Rectal smooth muscle tissue (tissue), 1 donor: ENCODE data around the gene SBK1.

Experiments
- H3K27ac ChIP-seq: one replicate; pipeline ENCODE4 v1.7.0; 2013; ENCODE audit warnings: low read depth, low read length, inconsistent platforms
- H3K27me3 ChIP-seq: one replicate; pipeline ENCODE4 v1.7.0; 2013; ENCODE audit warnings: low read length; ENCODE audit not compliant: control insufficient read depth, insufficient read depth
- H3K36me3 ChIP-seq: one replicate; pipeline ENCODE4 v1.7.0; 2013; ENCODE audit warnings: low read length; ENCODE audit not compliant: control insufficient read depth, insufficient read depth
- H3K4me1 ChIP-seq: one replicate; pipeline ENCODE4 v1.7.0; 2013; ENCODE audit warnings: low read length; ENCODE audit not compliant: control insufficient read depth, insufficient read depth
- H3K4me3 ChIP-seq: one replicate; pipeline ENCODE4 v1.7.0; 2013; ENCODE audit warnings: low read length
- H3K9ac ChIP-seq: one replicate; pipeline ENCODE4 v1.7.0; 2013; ENCODE audit warnings: low read length

SBK1 gene

DNA sequence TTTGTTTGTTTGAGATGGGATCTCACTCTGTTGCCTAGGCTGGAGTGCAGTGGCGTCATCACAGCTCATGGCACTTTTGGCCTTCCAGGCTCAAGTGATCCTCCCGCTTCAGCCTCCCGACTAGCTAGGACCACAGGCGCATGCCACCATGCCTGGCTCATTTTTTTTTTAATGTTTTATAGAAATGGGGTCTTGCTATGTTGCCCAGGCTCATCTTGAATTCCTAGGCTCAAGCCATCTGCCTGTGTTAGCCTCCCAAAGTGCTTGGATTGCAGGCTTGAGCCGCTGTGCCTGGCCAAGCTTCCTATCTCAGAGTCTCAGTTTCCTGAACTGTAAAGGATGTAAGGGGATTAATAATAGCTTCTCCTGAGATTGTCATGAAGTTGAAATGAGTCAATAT is 8.0 kb downstream of the SBK1 start:
- no peak overlapping the region for H3K9ac ChIP-seq
- no peak overlapping the region for H3K4me3 ChIP-seq
- no peak overlapping the region for H3K27ac ChIP-seq
- H3K4me1 ChIP-seq, result no peaks in the 10 kb centered on the region
- no peaks in the 10 kb centered on the region for H3K36me3 ChIP-seq
- no peaks in the 10 kb centered on the region for H3K27me3 ChIP-seq

DNA sequence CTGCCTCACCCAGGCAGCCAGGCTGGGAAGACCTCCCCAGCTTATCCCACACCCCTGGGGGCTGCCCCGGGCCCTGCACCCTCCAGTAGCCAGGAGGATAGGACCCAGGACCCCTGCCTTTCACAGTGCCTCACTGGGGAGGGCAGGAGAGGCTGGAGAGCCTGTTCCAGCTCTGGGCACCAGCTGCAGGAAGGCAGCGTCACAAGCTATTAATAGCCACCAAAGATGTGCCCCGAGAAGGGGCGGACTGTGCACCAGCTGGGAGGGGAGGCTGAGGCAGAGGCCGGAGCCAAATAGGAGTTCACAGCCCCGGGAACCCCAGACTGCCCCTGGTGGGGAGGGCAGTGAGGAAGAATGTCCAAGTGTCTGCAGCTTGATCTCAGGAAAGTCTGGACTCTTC is 8.8 kb downstream of the SBK1 start:
- no peaks in the 10 kb centered on the region for H3K36me3 ChIP-seq
- no peak overlapping the region for H3K27ac ChIP-seq
- H3K9ac ChIP-seq, result no peak overlapping the region
- H3K27me3 ChIP-seq, result no peaks in the 10 kb centered on the region
- H3K4me3 ChIP-seq, result no peak overlapping the region
- H3K4me1 ChIP-seq, result no peaks in the 10 kb centered on the region

DNA sequence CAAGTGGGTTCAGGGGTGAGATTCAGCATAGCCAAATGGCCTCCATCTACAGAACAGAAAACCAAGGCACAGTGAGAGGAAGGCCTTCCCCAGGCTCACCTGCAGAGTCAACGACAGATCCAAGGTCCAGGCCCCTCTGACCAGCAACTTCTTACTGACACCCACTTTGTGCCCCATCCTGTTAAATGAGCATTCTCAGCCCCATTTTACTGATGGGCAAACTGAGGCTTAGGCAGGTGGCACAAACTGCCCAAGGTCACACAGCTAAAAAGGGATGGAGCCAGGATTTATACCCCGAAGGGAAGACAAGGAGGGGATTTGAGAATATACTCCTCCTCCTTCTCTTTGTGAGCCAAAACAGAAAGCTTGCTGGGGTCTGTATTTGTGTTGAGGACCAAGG is 9.3 kb downstream of the SBK1 start:
- Histone ChIP-seq H3K9ac (no peak overlapping the region), H3K36me3 (no peaks in the 10 kb centered on the region), H3K4me3 (no peak overlapping the region), H3K4me1 (no peaks in the 10 kb centered on the region), H3K27me3 (no peaks in the 10 kb centered on the region), H3K27ac (no peak overlapping the region)

DNA sequence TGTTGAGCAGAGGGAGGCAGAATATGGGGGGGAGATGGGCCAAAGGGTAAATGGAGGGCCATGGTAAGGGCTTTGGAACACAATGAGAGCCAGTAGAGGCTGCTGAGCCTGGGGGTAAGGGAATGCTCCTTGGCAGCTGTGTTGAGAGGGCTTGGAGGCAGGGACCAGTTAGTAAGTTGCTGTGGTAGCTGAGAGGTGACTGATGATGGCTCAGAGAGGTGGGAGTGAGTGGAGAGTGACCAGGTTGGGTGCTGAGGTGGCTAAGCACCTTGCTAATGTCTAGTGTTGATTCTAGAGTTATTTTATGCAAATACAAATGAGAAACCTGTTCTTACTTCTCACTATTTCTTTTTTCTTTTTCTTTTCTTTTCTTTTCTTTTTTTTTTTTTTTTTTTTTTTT is 10.8 kb downstream of the SBK1 start:
- Histone ChIP-seq H3K4me1 (no peaks in the 10 kb centered on the region), H3K27ac (no peak overlapping the region), H3K9ac (no peak overlapping the region), H3K36me3 (no peaks in the 10 kb centered on the region), H3K4me3 (no peak overlapping the region), H3K27me3 (no peaks in the 10 kb centered on the region)

DNA sequence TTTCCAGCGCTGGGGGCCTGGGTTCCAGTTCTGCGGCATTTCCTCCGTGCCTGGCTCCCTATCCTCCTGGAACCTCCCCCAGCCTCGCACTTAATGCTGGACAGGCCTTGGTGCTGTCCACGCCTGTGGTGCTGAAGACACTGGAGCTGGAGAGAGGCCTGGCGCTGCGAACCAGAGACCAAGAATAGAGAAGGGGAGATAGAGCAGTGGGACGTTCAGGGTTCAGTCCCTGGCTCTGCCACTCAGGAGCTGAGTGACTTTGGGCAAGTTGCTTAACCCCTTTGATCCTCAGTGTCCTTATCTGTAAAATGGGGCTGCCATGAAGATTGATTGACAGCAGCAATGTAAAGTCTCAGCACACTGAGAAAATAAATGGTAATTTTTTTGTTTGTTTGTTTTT is 11.9 kb downstream of the SBK1 start:
- no peaks in the 10 kb centered on the region for H3K27me3 ChIP-seq
- H3K27ac ChIP-seq, result no peak overlapping the region
- no peaks in the 10 kb centered on the region for H3K4me1 ChIP-seq
- no peak overlapping the region for H3K9ac ChIP-seq
- no peak overlapping the region for H3K4me3 ChIP-seq
- no peaks in the 10 kb centered on the region for H3K36me3 ChIP-seq

DNA sequence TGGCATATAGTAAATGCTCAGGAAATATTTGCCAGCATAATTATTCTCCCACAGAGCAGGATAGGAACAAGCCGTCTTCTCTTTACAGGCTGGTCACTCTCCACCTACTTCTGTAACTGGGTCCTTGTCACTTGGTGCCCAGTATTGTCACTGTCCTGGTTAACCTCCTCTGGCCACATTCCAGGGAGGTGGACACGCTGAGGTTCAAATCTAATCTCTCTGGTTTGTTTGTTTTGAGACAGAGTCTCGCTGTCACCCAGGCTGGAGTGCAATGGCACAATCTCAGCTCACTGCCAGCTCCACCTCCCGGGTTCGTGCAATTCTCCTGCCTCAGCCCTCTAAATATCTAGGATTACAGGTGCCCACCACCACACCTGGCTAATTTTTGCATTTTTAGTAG is 15.6 kb downstream of the SBK1 start:
- H3K27ac ChIP-seq, result no peak overlapping the region
- no peaks in the 10 kb centered on the region for H3K4me1 ChIP-seq
- no peaks in the 10 kb centered on the region for H3K36me3 ChIP-seq
- no peak overlapping the region for H3K9ac ChIP-seq
- H3K4me3 ChIP-seq, result no peak overlapping the region
- no peaks in the 10 kb centered on the region for H3K27me3 ChIP-seq

DNA sequence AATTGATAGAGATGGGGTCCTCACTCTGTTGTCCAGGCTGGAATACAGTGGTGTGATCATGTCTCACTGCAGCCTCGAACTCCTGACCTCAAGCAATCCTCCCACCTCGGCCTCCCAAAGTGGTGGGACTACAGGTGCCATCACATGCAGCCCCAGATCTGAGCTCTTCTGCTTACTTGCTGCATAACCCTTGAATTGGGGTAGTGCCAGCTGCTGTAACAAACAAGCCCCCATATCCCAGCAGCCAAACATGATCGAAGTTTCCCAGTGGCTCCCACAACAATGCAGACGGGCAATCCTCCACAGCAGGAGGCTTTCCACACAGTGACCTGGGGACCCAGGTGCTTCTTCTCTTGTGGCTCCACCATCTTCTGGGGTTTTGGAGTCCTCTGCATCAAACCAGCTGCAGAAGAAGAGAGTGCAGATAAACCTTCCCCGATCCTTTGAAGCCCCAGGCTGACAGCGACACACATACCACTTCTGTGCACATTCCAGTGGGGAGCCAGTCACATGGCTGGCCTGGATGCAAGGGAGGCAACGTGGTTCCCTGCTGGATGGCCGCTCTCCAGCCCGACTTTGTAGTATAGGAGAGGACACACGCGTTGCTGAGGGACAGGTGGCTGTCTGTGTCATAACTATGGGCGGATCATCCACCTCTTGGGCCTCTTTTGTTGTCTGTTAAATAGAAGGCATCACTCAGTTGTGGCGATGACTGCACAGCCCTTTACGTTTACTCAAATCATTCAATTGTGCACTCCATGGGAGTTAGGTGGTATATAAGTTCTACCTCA is 16.7 kb downstream of the SBK1 start:
- Histone ChIP-seq H3K27ac (no peak overlapping the region), H3K4me3 (no peak overlapping the region), H3K9ac (no peak overlapping the region), H3K36me3 (no peaks in the 10 kb centered on the region), H3K4me1 (no peaks in the 10 kb centered on the region), H3K27me3 (no peaks in the 10 kb centered on the region)

DNA sequence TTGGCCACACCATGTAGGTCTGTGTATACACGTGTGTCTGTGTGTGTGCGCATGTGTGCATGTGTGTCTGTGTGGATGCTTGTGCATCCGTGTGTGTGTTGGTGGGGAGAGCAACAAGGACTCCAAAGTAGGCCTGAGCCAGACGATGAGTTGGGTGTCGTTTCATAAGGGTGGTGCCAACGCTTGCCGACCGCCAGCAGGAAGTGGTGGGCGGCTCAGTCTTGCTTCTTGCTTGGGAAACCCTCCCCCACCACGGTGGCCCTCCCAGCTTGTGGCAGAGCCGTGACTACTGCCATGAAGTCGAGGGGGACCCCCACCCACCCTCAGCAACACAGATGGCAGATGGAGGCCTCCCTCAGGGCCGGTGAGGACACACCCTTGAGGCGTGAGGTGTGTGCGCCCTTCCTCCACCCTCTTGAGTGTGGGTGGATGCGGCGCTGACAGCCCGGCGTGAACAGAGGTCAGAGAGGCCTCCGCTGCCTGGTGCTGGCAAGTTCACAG is 17.5 kb downstream of the SBK1 start:
- Histone ChIP-seq H3K4me1 (no peaks in the 10 kb centered on the region), H3K9ac (no peak overlapping the region), H3K27ac (no peak overlapping the region), H3K4me3 (no peak overlapping the region), H3K27me3 (no peaks in the 10 kb centered on the region), H3K36me3 (no peaks in the 10 kb centered on the region)

DNA sequence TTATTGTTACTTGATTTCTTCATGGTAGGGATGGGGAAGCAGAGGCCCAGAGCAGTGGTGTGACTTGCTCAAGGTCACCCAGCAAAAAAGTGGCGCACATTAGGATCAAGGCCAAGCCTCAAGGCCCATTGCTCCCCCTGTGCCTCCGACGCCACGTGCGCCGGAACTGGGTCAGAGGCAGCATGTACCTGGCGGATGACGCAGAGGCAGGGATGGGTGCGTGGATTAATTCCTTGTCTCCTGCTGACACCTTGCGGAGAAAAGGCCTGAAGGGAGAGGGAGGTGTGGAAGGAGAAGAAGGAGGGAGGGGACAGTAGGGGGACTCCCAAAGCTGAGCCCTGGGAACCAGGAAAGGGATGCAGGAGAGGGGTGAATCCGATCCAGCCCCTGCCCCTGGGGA is 18.5 kb downstream of the SBK1 start:
- H3K36me3 ChIP-seq, result no peaks in the 10 kb centered on the region
- no peak overlapping the region for H3K27ac ChIP-seq
- no peaks in the 10 kb centered on the region for H3K27me3 ChIP-seq
- H3K4me1 ChIP-seq, result no peaks in the 10 kb centered on the region
- no peak overlapping the region for H3K4me3 ChIP-seq
- no peak overlapping the region for H3K9ac ChIP-seq

DNA sequence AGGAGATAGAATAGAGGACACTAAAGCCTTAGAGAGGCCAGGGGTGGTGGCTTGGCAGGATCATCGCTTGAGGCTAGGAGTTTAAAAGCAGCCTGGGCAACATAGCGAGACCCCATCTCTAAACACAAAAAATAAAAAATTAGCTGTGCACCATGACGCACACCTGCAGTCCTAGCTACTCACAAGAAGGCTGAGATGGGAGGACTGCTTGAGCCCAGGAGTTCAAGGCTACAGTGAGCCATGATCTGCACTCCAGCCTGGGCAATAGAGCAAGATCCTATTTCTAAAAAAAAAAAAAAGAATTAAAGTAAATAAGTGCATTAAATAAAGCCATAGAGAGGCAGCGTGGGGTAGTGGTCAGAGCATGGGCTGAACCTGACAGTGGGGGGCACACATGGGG is 19.1 kb downstream of the SBK1 start:
- Histone ChIP-seq H3K4me1 (no peaks in the 10 kb centered on the region), H3K9ac (no peak overlapping the region), H3K27me3 (no peaks in the 10 kb centered on the region), H3K27ac (no peak overlapping the region), H3K4me3 (no peak overlapping the region), H3K36me3 (no peaks in the 10 kb centered on the region)

DNA sequence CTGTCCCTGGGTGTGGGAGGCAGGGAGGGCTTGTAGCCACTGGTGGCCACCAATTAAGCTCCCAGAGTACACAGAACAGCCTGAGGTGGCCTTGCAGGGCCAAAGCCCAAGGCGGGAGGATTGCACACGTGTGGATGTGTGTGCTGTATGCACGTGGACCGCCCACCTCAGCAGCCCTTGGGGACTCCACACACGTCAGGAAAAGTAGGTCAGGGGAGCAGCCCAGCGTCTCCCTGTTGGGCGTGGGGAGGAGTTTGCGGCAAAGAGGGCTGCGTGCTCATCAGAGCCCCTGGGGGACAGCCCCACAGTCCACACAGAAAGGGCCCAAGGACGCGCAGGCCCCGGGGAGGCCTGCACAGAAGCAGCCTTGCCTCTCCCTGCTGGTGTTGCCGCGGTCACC is 19.6 kb downstream of the SBK1 start:
- no peaks in the 10 kb centered on the region for H3K27me3 ChIP-seq
- H3K9ac ChIP-seq, result no peak overlapping the region
- H3K36me3 ChIP-seq, result no peaks in the 10 kb centered on the region
- H3K4me3 ChIP-seq, result no peak overlapping the region
- H3K4me1 ChIP-seq, result no peaks in the 10 kb centered on the region
- H3K27ac ChIP-seq, result no peak overlapping the region

DNA sequence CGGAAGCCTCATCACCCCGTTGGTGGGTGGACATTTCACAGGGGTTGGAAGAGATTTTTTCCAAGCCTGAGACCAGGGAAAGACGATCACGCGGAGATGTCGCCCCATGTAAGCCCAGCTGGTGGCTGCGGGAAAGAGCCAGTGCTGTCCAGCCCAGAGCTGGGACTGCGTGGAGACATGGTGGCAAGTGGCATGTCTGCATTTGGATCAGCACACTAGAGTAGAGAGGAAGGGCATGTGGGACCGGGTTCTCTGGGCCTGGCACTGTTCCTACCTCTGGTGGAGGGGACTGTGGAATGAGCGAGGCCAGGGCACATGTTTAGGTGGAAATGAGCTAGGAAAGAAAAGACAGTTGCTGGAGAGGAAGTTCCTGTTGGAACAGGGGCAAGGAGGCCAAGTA is 20.0 kb downstream of the SBK1 start:
- Histone ChIP-seq H3K27ac (no peak overlapping the region), H3K36me3 (no peaks in the 10 kb centered on the region), H3K4me1 (no peaks in the 10 kb centered on the region), H3K27me3 (no peaks in the 10 kb centered on the region), H3K4me3 (no peak overlapping the region), H3K9ac (no peak overlapping the region)

DNA sequence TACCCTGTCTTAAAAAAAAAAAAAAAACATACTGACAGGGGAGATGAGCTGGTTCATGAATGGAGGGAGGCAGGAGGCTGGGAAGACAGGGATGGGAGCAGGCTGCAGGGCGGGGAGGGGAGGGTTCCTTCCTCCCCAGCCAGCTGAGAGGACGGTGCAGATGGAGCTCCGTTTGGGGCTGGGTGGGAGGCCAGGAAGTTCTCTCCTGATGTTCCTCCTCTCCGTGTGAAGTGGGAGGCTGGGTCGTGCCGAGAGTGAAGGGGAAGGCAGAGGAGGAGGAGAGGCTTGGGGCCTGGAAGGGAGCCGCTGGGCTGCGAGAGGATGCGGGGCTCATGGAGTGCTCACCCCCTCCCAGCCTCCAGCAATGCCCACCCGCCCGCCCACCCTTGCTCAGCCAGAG is 21.3 kb downstream of the SBK1 start:
- H3K9ac ChIP-seq, result no peak overlapping the region
- H3K4me1 ChIP-seq, result no peaks in the 10 kb centered on the region
- no peaks in the 10 kb centered on the region for H3K36me3 ChIP-seq
- H3K27ac ChIP-seq, result no peak overlapping the region
- no peaks in the 10 kb centered on the region for H3K27me3 ChIP-seq
- no peak overlapping the region for H3K4me3 ChIP-seq
